K562 (cell line): ENCODE results near the gene PIGT. TPM values are rescaled to one million over a fixed set of nuclear protein-coding genes. Genes with fewer than 3 reads are reported as not detected.

Source experiments
- BCL6 ChIP-seq: fragments of 250-450 bp; sonication (Bioruptor Pico); IDR thresholded peaks from 2 replicates; pipeline ENCODE4 v1.4.0; 2020
- C11orf30 ChIP-seq: fragments of 450-650 bp; IDR thresholded peaks from 2 replicates; pipeline ENCODE4 v1.6.1; 2016; ENCODE audit warnings: low read depth, mild to moderate bottlenecking
- CBX3 ChIP-seq, 2 experiments: IDR thresholded peaks; 1 replicate in 1 of 2; 2 replicates in 1 of 2; pipeline ENCODE4 v1.6.1; 2012; ENCODE audit warnings: inconsistent platforms in 2 of 2, low read length in 2 of 2, borderline replicate concordance in 1 of 2, control low read depth in 1 of 2
- CHD2 ChIP-seq: IDR thresholded peaks from 2 replicates; pipeline ENCODE4 v1.6.1; 2011; ENCODE audit warnings: low read depth, low read length
- CSDE1 ChIP-seq, 2 experiments: fragments of 450-650 bp; IDR thresholded peaks; 2 replicates each; pipeline ENCODE4 v1.6.1; 2016; ENCODE audit warnings: mild to moderate bottlenecking in 1 of 2
- EHMT2 ChIP-seq: fragments of 450-650 bp; IDR thresholded peaks from 2 replicates; pipeline ENCODE4 v1.6.1; 2018; ENCODE audit warnings: antibody characterized with exemption
- FOSL1 ChIP-seq: fragments of 200-800 bp; sonication (Bioruptor generic); conservative IDR thresholded peaks from 2 replicates; pipeline ENCODE4 v1.6.1; 2016; ENCODE audit warnings: missing genetic modification characterization, missing compliant biosample characterization
- FOXA1 ChIP-seq: fragments of 450-650 bp; IDR thresholded peaks from 2 replicates; pipeline ENCODE4 v1.6.1; 2016; ENCODE audit warnings: mild to moderate bottlenecking, borderline replicate concordance
- NEUROD1 ChIP-seq: fragments of 150-350 bp; IDR thresholded peaks from 2 replicates; pipeline ENCODE4 v1.6.1; 2014; ENCODE audit warnings: borderline replicate concordance, low read length, low read depth; ENCODE audit not compliant: partially characterized antibody
- NR1H2 ChIP-seq: sonication (generic); formaldehyde crosslinking; IDR thresholded peaks from 2 replicates; pipeline ENCODE4 v1.4.0; 2020; ENCODE audit warnings: mild to moderate bottlenecking, missing genetic modification reagents
- RFX5 ChIP-seq: IDR thresholded peaks from 2 replicates; pipeline ENCODE4 v1.6.1; 2011; ENCODE audit warnings: low read depth, mild to moderate bottlenecking, improper control_type of control experiment, low read length
- SETDB1 ChIP-seq: IDR thresholded peaks from one replicate; pipeline ENCODE4 v1.6.1; 2012; ENCODE audit warnings: low read length, control low read depth, inconsistent platforms
- SP2 ChIP-seq: IDR thresholded peaks from 2 replicates; pipeline ENCODE4 v1.6.1; 2011; ENCODE audit warnings: mild to moderate bottlenecking, low read depth, low read length, moderate library complexity; ENCODE audit not compliant: poor library complexity, severe bottlenecking; ENCODE audit errors: extremely low read depth
- STAT5A ChIP-seq: IDR thresholded peaks from 2 replicates; pipeline ENCODE4 v1.6.1; 2012; ENCODE audit warnings: low read length, inconsistent platforms, borderline replicate concordance
- STAT5B ChIP-seq: fragments of 250-450 bp; sonication (Bioruptor Pico); IDR thresholded peaks from 2 replicates; pipeline ENCODE4 v1.8.0; 2021; ENCODE audit warnings: mild to moderate bottlenecking, inconsistent platforms
- ZEB2 ChIP-seq: fragments of 450-650 bp; IDR thresholded peaks from 2 replicates; pipeline ENCODE4 v1.6.1; 2016
- ZFX ChIP-seq: sonication (generic); formaldehyde crosslinking; IDR thresholded peaks from 2 replicates; pipeline ENCODE4 v1.8.0; 2022; ENCODE audit warnings: mild to moderate bottlenecking, missing genetic modification reagents, moderate library complexity
- ZNF316 ChIP-seq: fragments of 450-650 bp; IDR thresholded peaks from 2 replicates; pipeline ENCODE4 v1.6.1; 2016
- ZNF384 ChIP-seq: IDR thresholded peaks from 2 replicates; pipeline ENCODE4 v1.6.1; 2012; ENCODE audit warnings: low read depth, low read length, improper control_type of control experiment
- ZNF551 ChIP-seq: fragments of 250-450 bp; sonication (Bioruptor Pico); IDR thresholded peaks from 2 replicates; pipeline ENCODE4 v1.5.0; 2021; ENCODE audit warnings: mild to moderate bottlenecking, moderate library complexity
- ZNF668 ChIP-seq: fragments of 250-450 bp; sonication (Bioruptor Pico); IDR thresholded peaks from 2 replicates; pipeline ENCODE4 v1.8.0; 2022; ENCODE audit warnings: mild to moderate bottlenecking, inconsistent platforms
- polyA plus RNA-seq, 8 experiments: library from polyadenylated mRNA; depleted of rRNA in 4 of 8; stranded (reverse) in 5 of 8; unstranded in 3 of 8; fragments of >200 nt; fragmentation: Nextera tagmentation in 2 of 8; fragmentation: Illumina TruSeq in 1 of 8; extraction: Ambion mirVana in 2 of 8; extraction: Trizol in 1 of 8; gene quantifications; 2 replicates each; pipeline versions ENCODE4 v1.2.1 to v1.2.3, GENCODE V29; 2011 to 2014; ENCODE audit warnings: inconsistent platforms in 1 of 8, missing spikeins in 1 of 8
- total RNA-seq, 7 experiments: library from RNA; depleted of rRNA in 6 of 7; stranded (reverse); fragments of >200 nt in 6 of 7; fragmentation: Illumina TruSeq in 2 of 7; extraction: Trizol in 2 of 7; gene quantifications; 2 replicates each; pipeline versions ENCODE4 v1.2.1 to v1.2.3, GENCODE V29; 2011 to 2021; ENCODE audit warnings: low replicate concordance in 1 of 7
- TF ChIP-seq, protein P1 (sequence below): fragments of 250-450 bp; sonication (Bioruptor Pico); IDR thresholded peaks from 2 replicates; pipeline ENCODE4 v1.4.0; 2020; ENCODE audit warnings: mild to moderate bottlenecking, moderate library complexity
- TF ChIP-seq, protein P2 (sequence below): sonication (generic); formaldehyde crosslinking; IDR thresholded peaks from 2 replicates; pipeline ENCODE4 v1.8.0; 2023; ENCODE audit warnings: mild to moderate bottlenecking, missing genetic modification reagents
- TF ChIP-seq, protein P3 (sequence below), 2 experiments: IDR thresholded peaks; 2 replicates each; pipeline ENCODE4 v1.6.1; 2012; ENCODE audit warnings: improper control_type of control experiment in 2 of 2, low read depth in 2 of 2, low read length in 2 of 2, borderline replicate concordance in 1 of 2

PIGT gene
- total and polyA plus RNA-seq, 9 of the 15 experiments (the other 6 are each of a cell fraction or from before 2014, with no cell fraction given): 14.6 to 108 (median 46.9) TPM

DNA sequence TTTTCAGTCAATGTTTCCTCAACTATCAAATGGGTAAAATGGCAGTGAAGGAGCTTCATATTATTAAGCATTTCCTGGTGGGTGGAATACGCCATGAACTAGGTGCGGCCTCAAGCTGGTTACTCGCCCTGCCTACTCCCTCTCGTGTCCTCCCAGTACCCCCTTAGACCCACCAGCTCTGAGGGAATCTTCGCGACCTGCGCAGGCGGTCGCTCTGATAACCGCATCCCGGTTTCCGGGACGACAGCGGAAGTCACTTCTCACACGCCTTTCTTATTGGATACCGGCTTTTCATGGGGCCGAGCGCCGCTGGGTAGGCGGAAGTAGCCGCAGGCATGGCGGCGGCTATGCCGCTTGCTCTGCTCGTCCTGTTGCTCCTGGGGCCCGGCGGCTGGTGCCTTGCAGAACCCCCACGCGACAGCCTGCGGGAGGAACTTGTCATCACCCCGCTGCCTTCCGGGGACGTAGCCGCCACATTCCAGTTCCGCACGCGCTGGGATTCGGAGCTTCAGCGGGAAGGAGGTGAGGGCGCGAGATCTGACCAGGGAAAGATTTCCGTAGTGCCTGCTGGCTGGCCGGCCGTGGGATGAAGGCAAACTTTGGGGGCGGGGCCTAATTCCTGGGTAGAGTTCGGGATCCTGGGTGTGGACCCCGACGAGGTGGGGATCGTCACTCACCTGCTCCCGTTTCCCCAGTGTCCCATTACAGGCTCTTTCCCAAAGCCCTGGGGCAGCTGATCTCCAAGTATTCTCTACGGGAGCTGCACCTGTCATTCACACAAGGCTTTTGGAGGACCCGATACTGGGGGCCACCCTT lies at the start of gene PIGT (continued):
- TF ChIP-seq CHD2: no peak
- TF ChIP-seq ZEB2: no peak
- TF ChIP-seq STAT5B (CRISPR knock-in tag): no peak
- no peak for TF ChIP-seq ZNF384
- TF ChIP-seq SETDB1: no peak
- no peak for TF ChIP-seq SP2
- no peak for TF ChIP-seq STAT5A
- no peak for TF ChIP-seq ZNF551 (CRISPR knock-in tag)
- TF ChIP-seq, protein P1, sequence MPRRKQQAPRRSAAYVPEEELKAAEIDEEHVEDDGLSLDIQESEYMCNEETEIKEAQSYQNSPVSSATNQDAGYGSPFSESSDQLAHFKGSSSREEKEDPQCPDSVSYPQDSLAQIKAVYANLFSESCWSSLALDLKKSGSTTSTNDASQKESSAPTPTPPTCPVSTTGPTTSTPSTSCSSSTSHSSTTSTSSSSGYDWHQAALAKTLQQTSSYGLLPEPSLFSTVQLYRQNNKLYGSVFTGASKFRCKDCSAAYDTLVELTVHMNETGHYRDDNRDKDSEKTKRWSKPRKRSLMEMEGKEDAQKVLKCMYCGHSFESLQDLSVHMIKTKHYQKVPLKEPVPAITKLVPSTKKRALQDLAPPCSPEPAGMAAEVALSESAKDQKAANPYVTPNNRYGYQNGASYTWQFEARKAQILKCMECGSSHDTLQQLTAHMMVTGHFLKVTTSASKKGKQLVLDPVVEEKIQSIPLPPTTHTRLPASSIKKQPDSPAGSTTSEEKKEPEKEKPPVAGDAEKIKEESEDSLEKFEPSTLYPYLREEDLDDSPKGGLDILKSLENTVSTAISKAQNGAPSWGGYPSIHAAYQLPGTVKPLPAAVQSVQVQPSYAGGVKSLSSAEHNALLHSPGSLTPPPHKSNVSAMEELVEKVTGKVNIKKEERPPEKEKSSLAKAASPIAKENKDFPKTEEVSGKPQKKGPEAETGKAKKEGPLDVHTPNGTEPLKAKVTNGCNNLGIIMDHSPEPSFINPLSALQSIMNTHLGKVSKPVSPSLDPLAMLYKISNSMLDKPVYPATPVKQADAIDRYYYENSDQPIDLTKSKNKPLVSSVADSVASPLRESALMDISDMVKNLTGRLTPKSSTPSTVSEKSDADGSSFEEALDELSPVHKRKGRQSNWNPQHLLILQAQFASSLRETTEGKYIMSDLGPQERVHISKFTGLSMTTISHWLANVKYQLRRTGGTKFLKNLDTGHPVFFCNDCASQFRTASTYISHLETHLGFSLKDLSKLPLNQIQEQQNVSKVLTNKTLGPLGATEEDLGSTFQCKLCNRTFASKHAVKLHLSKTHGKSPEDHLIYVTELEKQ (CRISPR knock-in tag): no peak
- TF ChIP-seq, protein P2, sequence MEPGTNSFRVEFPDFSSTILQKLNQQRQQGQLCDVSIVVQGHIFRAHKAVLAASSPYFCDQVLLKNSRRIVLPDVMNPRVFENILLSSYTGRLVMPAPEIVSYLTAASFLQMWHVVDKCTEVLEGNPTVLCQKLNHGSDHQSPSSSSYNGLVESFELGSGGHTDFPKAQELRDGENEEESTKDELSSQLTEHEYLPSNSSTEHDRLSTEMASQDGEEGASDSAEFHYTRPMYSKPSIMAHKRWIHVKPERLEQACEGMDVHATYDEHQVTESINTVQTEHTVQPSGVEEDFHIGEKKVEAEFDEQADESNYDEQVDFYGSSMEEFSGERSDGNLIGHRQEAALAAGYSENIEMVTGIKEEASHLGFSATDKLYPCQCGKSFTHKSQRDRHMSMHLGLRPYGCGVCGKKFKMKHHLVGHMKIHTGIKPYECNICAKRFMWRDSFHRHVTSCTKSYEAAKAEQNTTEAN (CRISPR knock-in tag): no peak
- TF ChIP-seq EHMT2: peak; percentile 67; the same call in 1 of the 2 replicates
- TF ChIP-seq ZNF316: no peak
- TF ChIP-seq FOXA1: no peak
- no peak for TF ChIP-seq FOSL1 (tag)
- TF ChIP-seq ZNF668: no peak
- peak in 1 of 2 experiments; percentile 69; a peak in 2 of 4 replicates for TF ChIP-seq CSDE1 (IDR thresholded peaks at IDR 0.05)
- TF ChIP-seq RFX5: no peak
- peak in 1 of 2 experiments; percentile 32; a peak in 1 of 3 replicates for TF ChIP-seq CBX3 (IDR thresholded peaks at IDR 0.05; ENCODE audit: borderline replicate concordance in 1 of 2, low read length in 2 of 2)
- TF ChIP-seq, protein P3, sequence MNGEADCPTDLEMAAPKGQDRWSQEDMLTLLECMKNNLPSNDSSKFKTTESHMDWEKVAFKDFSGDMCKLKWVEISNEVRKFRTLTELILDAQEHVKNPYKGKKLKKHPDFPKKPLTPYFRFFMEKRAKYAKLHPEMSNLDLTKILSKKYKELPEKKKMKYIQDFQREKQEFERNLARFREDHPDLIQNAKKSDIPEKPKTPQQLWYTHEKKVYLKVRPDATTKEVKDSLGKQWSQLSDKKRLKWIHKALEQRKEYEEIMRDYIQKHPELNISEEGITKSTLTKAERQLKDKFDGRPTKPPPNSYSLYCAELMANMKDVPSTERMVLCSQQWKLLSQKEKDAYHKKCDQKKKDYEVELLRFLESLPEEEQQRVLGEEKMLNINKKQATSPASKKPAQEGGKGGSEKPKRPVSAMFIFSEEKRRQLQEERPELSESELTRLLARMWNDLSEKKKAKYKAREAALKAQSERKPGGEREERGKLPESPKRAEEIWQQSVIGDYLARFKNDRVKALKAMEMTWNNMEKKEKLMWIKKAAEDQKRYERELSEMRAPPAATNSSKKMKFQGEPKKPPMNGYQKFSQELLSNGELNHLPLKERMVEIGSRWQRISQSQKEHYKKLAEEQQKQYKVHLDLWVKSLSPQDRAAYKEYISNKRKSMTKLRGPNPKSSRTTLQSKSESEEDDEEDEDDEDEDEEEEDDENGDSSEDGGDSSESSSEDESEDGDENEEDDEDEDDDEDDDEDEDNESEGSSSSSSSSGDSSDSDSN (IDR thresholded peaks at IDR 0.05; ENCODE audit: borderline replicate concordance in 1 of 2, low read depth in 2 of 2, low read length in 2 of 2): no peak
- TF ChIP-seq C11orf30: peak; percentile 99
- TF ChIP-seq ZFX (CRISPR knock-in tag): peak; percentile 69
- TF ChIP-seq NEUROD1: no peak
- TF ChIP-seq NR1H2 (CRISPR knock-in tag): no peak
- no peak for TF ChIP-seq BCL6 (CRISPR knock-in tag)
